GM12878 (cell line): ENCODE data around the gene GBGT1. TPM values are rescaled to one million over a fixed set of nuclear protein-coding genes. Genes with fewer than 3 reads are reported as not detected.

ENCODE experiments used
- ATAC-seq: fragments of 200-7000 bp; cut with Tn5 transposase; 3 replicates; pipeline ENCODE4 v1.9.1; 2020; ENCODE audit warnings: mild to moderate bottlenecking, moderate library complexity
- BruUV-seq: library from RNA; stranded (reverse); fragments of 400-500 nt; replicated peaks from 2 replicates; lab custom pipeline; 2021; lab: Mats Ljungman, UMichigan
- CTCF ChIA-PET: fragments of 300-600 bp; sonication (Branson Sonifier 250); formaldehyde crosslinking; extraction: SDS; loops from one replicate; lab custom pipeline; 2021; ENCODE audit warnings: inconsistent platforms; lab: Yijun Ruan, JAX
- POLR2A ChIA-PET: fragments of 350-600 bp; formaldehyde crosslinking; extraction: SDS; loops from one replicate; lab custom pipeline; 2021; ENCODE audit warnings: inconsistent platforms; lab: Charles Lee
- RAD21 ChIA-PET: fragments of 300-600 bp; sonication (Branson Sonifier 250); formaldehyde crosslinking; loops from one replicate; lab custom pipeline; 2023; ENCODE audit warnings: antibody characterized with exemption; ENCODE audit not compliant: unreplicated experiment; lab: Charles Lee
- SMC1A ChIA-PET: fragments of 300-600 bp; sonication (Branson Sonifier 250); formaldehyde crosslinking; loops from one replicate; lab custom pipeline; 2023; ENCODE audit not compliant: unreplicated experiment, uncharacterized antibody; lab: Charles Lee
- DNase-seq: peaks from one replicate; pipeline ENCODE4 v3.0.0-alpha.2; 2011; ENCODE audit warnings: low read depth, low spot score
- FAIRE-seq: peaks from 3 replicates; lab custom pipeline; 2011; peaks lifted over from hg19 to GRCh38; lab: Jason Lieb, UNC
- H2AFZ ChIP-seq: 2 replicates; pipeline ENCODE4 v1.6.0; 2011; ENCODE audit warnings: low read depth, low read length, control low read depth; ENCODE audit not compliant: control insufficient read depth
- H3K27ac ChIP-seq: 2 replicates; pipeline ENCODE4 v1.5.1; 2011; ENCODE audit warnings: control low read depth; ENCODE audit not compliant: control insufficient read depth, insufficient read depth
- H3K27me3 ChIP-seq, 2 experiments: replicated peaks in 1 of 2; 2 replicates each; pipeline versions ENCODE4 v1.6.0 to v1.6.1; 2011; ENCODE audit warnings: low read length in 1 of 2; ENCODE audit not compliant: control insufficient read depth in 2 of 2, insufficient read depth in 2 of 2
- H3K36me3 ChIP-seq, 2 experiments: 2 replicates each; pipeline ENCODE4 v1.5.1; 2011; ENCODE audit warnings: low read length in 1 of 2; ENCODE audit not compliant: control insufficient read depth in 2 of 2, insufficient read depth in 2 of 2
- H3K4me1 ChIP-seq: 2 replicates; pipeline ENCODE4 v1.6.1; 2011; ENCODE audit warnings: mild to moderate bottlenecking, low read length, moderate library complexity, mixed read lengths; ENCODE audit not compliant: control insufficient read depth, insufficient read depth
- H3K4me2 ChIP-seq: 2 replicates; pipeline ENCODE4 v1.6.0; 2011; ENCODE audit warnings: control low read depth; ENCODE audit not compliant: control insufficient read depth, insufficient read depth
- H3K4me3 ChIP-seq: fragments of 200-600 bp; sonication (generic); 2 replicates; pipeline ENCODE4 v1.5.1; 2016
- H3K79me2 ChIP-seq: 2 replicates; pipeline ENCODE4 v1.6.0; 2011; ENCODE audit warnings: low read length; ENCODE audit not compliant: control insufficient read depth, insufficient read depth
- H3K9ac ChIP-seq: 2 replicates; pipeline ENCODE4 v1.8.0; 2011; ENCODE audit warnings: low read length, control low read depth, mixed read lengths; ENCODE audit not compliant: control insufficient read depth, insufficient read depth
- H3K9me3 ChIP-seq: replicated peaks from 3 replicates; pipeline ENCODE4 v1.5.1; 2011; ENCODE audit warnings: mild to moderate bottlenecking, low read length; ENCODE audit not compliant: control insufficient read depth, insufficient read depth
- H4K20me1 ChIP-seq: 2 replicates; pipeline ENCODE4 v1.6.0; 2011; ENCODE audit not compliant: control insufficient read depth, insufficient read depth
- CBX3 ChIP-seq: fragments of 200-600 bp; sonication (generic); IDR thresholded peaks from 2 replicates; pipeline ENCODE4 v1.6.1; 2016; ENCODE audit warnings: low read depth, borderline replicate concordance
- CEBPZ ChIP-seq: fragments of 150-350 bp; IDR thresholded peaks from 2 replicates; pipeline ENCODE4 v1.6.1; 2016; ENCODE audit warnings: low read depth, low read length
- E4F1 ChIP-seq: fragments of 450-650 bp; IDR thresholded peaks from 2 replicates; pipeline ENCODE4 v1.6.1; 2018; ENCODE audit warnings: borderline replicate concordance, mild to moderate bottlenecking; ENCODE audit not compliant: partially characterized antibody
- PKNOX1 ChIP-seq: fragments of 450-650 bp; IDR thresholded peaks from 2 replicates; pipeline ENCODE4 v1.6.1; 2016; ENCODE audit warnings: mild to moderate bottlenecking
- WGBS: methylation state at CpG from one replicate; pipeline ENCODE4 v1.1.6; 2016; ENCODE audit warnings: low lambda C conversion rate; ENCODE audit not compliant: insufficient replicate concordance, insufficient coverage; ENCODE audit errors: missing lambda C conversion rate; 5-methylcytosine and 5-hydroxymethylcytosine counted together
- in situ Hi-C: fragments of 300-500 bp; cut with MboI; formaldehyde crosslinking; loops from 9 replicates; pipeline ENCODE4 v1.14.3; 2018; ENCODE audit warnings: mixed read lengths
- intact Hi-C: fragments of 100-400 bp; cut with micrococcal nuclease; formaldehyde crosslinking; loops from one replicate; pipeline ENCODE4 v1.14.2; 2022; ENCODE audit not compliant: unreplicated experiment
- polyA plus RNA-seq, 11 experiments: library from polyadenylated mRNA; depleted of rRNA in 4 of 11; unstranded in 6 of 11; stranded (reverse) in 5 of 11; fragments of >200 nt; fragmentation: Nextera tagmentation in 4 of 11; fragmentation: Illumina TruSeq in 1 of 11; extraction: Ambion mirVana in 4 of 11; extraction: Trizol in 1 of 11; gene quantifications; 1 replicate in 1 of 11; 2 replicates in 10 of 11; pipeline versions ENCODE4 v1.2.1 to v1.2.3, GENCODE V29; 2011 to 2016; ENCODE audit warnings: inconsistent platforms in 2 of 11, missing spikeins in 2 of 11, low read depth in 1 of 11
- total RNA-seq, 4 experiments: library from RNA; depleted of rRNA in 3 of 4; stranded (reverse); fragments of >200 nt in 3 of 4; fragmentation: Illumina TruSeq in 1 of 4; extraction: Trizol in 1 of 4; gene quantifications; 2 replicates each; pipeline versions ENCODE4 v1.2.1 to v1.2.3, GENCODE V29; 2013 to 2021

GBGT1 gene
- total and polyA plus RNA-seq, 10 of the 15 experiments (the other 5 are each of a cell fraction or from before 2014, with no cell fraction given): 0.08 to 1.9 (median 0.49) TPM

GRCh38 chr9:133118568-133118967 is 45.1 kb downstream of the GBGT1 start (continued):
- no peak for TF ChIP-seq CEBPZ

GRCh38 chr9:133118179-133118520 is 45.6 kb downstream of the GBGT1 start:
- CTCF ChIA-PET: interaction anchor here (0.7 to 22.5 kb wide), 8 partner anchors 10 to 96 kb away, joined by 3 to 401 read pairs (median 4); no protein-coding TSS in a partner anchor
- in situ Hi-C loops (no loop called here), intact Hi-C loops (no loop called here)
- Histone ChIP-seq H2AFZ (no peak overlapping the region), H3K4me1 (peaks cover 66% of the 10 kb centered on the region), H3K4me2 (no peak overlapping the region; the same call in 1 of the 2 replicates), H3K36me3 (no peaks in the 10 kb centered on the region), H3K4me3 (no peak overlapping the region), H3K27ac (no peak overlapping the region), H3K79me2 (peaks cover 64% of the 10 kb centered on the region), H4K20me1 (no peaks in the 10 kb centered on the region; the same call in 1 of the 2 replicates), H3K27me3 (no peaks in the 10 kb centered on the region), H3K9ac (no peak overlapping the region; the same call in 1 of the 2 replicates), H3K9me3 (no peaks in the 10 kb centered on the region)
- no peak for FAIRE-seq
- RAD21 ChIA-PET: interaction anchor here (1.0 to 14.4 kb wide), 3 partner anchors 12 to 28 kb away, joined by 3 to 219 read pairs (median 3); no protein-coding TSS in a partner anchor
- WGBS: 94% methylated on average over 3 of the region's 3 CpGs
- DNase-seq: no peak
- POLR2A ChIA-PET: interaction anchor here (0.8 to 7.3 kb wide), 6 partner anchors 8 to 31 kb away, joined by 3 to 66 read pairs (median 4); no protein-coding TSS in a partner anchor
- no peak for TF ChIP-seq PKNOX1
- no peak for TF ChIP-seq E4F1
- TF ChIP-seq CBX3: no peak
- ATAC-seq: no peak
- BruUV-seq: no TSS peak
- SMC1A ChIA-PET: interaction anchor here (1.0 to 2.5 kb wide), 4 partner anchors 15 to 30 kb away, joined by 3 to 15 read pairs (median 8); no protein-coding TSS in a partner anchor
